Measurements from ENCODE around the gene RPS16. TPM values are rescaled to one million over a fixed set of nuclear protein-coding genes. Genes with fewer than 3 reads are reported as not detected.
A peak's percentile ranks its signal among the peaks of the same experiment; 100 is the strongest.
"Not testable (repeated sequence)": the region's sequence is repeated elsewhere in the genome, so short reads cannot be mapped to it uniquely, and the experiment has no call there.

Gene RPS16
- total RNA-seq (2014; rRNA removed; shearing (Covaris generic)), result 167 and 180 TPM in 2 replicates

GRCh38 chr19:39435499-39436349 is at the start of gene RPS16:
TSS of gene RPS16 (minus strand) at chr19:39435949. CDS start at chr19:39435895, 54 bp downstream.
- in situ Hi-C loops (cut with HindIII; ENCODE audit: low sequenced_read_pairs), result no loop called here
- DNase-seq (ENCODE audit: low spot score), result peak; percentile 98

- no peak for DNase-seq (ENCODE audit: low spot score)
- in situ Hi-C loops (cut with HindIII; ENCODE audit: low sequenced_read_pairs), result no loop called here
Measured at GRCh38 chr19:39483141-39483540, 47.4 kb upstream of the RPS16 start.

- in situ Hi-C loops (cut with HindIII; ENCODE audit: low sequenced_read_pairs), result no loop called here
- no peak for DNase-seq (ENCODE audit: low spot score)
Measured at GRCh38 chr19:39481676-39482075, 45.9 kb upstream of the RPS16 start.

DNA sequence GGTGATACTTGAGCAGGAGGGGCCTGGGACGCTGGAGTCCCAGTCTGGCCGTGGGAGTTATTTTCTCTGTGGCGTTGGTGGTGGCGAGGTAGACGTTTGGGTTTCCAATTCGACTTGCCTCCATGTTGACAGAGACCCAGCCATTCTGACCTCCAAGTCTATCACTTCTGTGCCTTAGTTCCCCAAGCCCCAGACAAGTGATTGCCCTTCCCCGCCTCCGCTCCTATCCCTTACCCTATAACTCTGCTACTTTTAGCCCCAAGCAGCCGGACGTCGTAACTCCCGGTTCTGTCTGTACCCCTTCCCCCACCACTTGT is 45.4 kb upstream of the RPS16 start:
- no peak for DNase-seq (ENCODE audit: low spot score)
- in situ Hi-C loops (cut with HindIII; ENCODE audit: low sequenced_read_pairs), result no loop called here

GRCh38 chr19:39480337-39481228 is 44.8 kb upstream of the RPS16 start, which contains the start of gene TIMM50:
TSS of gene TIMM50 (plus strand) at chr19:39480838. CDS start at chr19:39480854, 16 bp downstream.
- in situ Hi-C loops (cut with HindIII; ENCODE audit: low sequenced_read_pairs), result no loop called here
- peak; percentile 94 for DNase-seq (ENCODE audit: low spot score)

GRCh38 chr19:39479916-39480315 is 44.2 kb upstream of the RPS16 start:
- in situ Hi-C loops (cut with HindIII; ENCODE audit: low sequenced_read_pairs), result no loop called here
- DNase-seq (ENCODE audit: low spot score), result no peak

GRCh38 chr19:39479319-39479801 is 43.6 kb upstream of the RPS16 start:
- in situ Hi-C loops (cut with HindIII; ENCODE audit: low sequenced_read_pairs); DNase-seq (ENCODE audit: low spot score): not testable (repeated sequence)

DNA sequence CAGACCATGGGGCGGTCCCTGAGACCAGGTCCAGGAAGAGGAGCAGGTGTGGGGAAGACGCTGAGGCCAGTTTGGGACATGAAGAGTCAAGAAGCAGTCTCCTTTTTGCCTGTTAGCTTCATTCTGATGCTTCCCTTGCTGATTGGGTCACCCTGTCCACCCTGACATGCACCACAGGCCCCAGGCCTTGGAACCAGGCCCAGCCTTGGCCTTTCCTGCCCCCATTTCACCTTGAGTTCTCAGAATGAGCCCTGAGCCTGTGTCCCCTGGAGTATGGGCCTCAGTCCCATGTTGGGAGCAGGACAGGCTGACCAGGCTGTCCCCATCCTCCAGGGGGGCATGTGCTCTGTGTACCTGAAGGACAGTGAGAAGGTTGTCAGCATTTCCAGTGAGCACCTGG is 40.0 kb upstream of the RPS16 start:
- in situ Hi-C loops (cut with HindIII; ENCODE audit: low sequenced_read_pairs), result no loop called here
- DNase-seq (ENCODE audit: low spot score), result no peak

- in situ Hi-C loops (cut with HindIII; ENCODE audit: low sequenced_read_pairs), result no loop called here
- DNase-seq (ENCODE audit: low spot score), result peak; percentile 29
Measured at GRCh38 chr19:39474139-39474620, 38.4 kb upstream of the RPS16 start.

- DNase-seq (ENCODE audit: low spot score), result no peak
- in situ Hi-C loops (cut with HindIII; ENCODE audit: low sequenced_read_pairs), result no loop called here
Measured at GRCh38 chr19:39473443-39473960, 37.8 kb upstream of the RPS16 start.

DNA sequence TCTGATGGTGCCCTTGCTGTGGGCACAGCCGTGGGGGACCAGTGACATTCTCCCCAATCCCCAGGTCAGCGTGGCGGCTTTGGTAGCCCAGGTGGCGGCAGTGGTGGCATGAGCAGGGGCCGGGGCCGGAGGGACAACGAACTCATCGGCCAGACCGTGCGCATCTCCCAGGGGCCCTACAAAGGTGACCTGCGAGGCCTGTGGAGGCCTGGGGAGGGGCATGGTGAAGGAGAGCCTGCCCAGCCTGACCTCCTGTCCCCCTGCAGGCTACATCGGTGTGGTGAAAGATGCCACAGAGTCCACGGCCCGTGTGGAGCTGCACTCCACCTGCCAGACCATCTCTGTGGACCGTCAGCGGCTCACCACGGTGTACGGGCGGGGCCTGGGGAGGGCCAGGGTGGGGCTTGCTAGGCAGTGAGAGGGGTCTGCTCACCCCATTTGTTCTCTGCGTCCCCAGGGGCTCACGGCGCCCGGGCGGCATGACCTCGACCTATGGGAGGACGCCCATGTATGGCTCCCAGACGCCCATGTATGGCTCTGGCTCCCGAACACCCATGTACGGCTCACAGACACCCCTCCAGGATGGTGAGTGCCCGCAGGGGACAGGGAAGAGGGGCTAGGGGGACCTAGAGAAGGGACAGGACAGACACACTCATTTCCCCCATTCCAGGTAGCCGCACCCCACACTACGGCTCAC is 37.1 kb upstream of the RPS16 start:
- no peak for DNase-seq (ENCODE audit: low spot score)
- in situ Hi-C loops (cut with HindIII; ENCODE audit: low sequenced_read_pairs), result no loop called here

- no peak for DNase-seq (ENCODE audit: low spot score)
- in situ Hi-C loops (cut with HindIII; ENCODE audit: low sequenced_read_pairs), result no loop called here
Measured at GRCh38 chr19:39471756-39472536, 36.2 kb upstream of the RPS16 start.

DNA sequence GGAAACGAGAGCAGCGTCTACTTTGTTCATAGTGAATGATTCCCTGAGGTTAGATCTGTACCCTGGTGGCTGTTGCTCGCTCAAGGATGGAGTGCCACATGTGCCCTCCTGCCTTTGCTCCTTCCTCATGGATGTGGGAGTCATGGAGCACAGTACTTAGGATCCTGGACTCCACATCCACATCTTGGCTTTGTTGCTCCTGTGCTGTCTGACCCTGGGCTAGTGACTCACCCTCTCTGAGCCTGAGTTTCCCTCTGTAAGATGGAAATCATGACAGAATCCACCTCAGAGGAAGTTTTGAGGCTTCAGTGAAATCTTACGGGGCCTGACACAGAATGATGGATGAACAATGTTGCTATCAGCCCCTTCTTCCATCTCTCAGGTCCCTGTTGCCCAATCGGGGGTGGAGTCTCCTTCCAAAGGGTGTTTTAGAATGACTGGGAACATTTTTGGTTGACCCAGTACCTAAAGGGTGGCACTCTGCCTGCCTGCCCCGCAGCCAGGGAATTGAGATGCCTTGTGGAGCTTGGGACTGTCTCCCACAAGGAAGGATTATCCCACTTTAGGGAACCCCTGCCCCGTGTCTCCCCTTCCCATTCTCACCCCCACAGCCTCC is 35.1 kb upstream of the RPS16 start:
- in situ Hi-C loops (cut with HindIII; ENCODE audit: low sequenced_read_pairs), result no loop called here

DNA sequence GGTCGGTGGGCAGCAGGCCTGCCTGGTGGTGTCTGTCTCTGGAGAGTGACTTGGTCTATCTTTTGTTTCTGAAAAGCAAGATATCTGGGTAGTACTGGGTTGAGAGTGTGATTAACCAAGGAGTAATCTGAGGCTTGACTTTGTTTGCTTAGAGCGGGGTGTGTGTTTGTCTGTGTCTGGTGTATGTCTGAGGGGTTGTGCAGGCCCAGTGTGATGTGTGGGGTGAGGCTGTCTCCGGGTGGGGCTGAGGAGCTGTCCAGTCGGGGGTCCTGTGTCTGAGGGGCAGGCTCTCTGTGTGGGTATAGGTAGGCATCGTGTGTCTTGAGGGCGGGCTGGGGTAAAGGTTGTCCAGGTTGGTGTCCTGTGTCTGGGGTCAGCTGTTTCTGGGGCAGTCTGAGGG is 33.8 kb upstream of the RPS16 start:
- DNase-seq (ENCODE audit: low spot score), result no peak
- in situ Hi-C loops (cut with HindIII; ENCODE audit: low sequenced_read_pairs), result no loop called here

More for the DNA sequence above, 35.1 kb upstream of the RPS16 start:
- no peak for DNase-seq (ENCODE audit: low spot score)

- in situ Hi-C loops (cut with HindIII; ENCODE audit: low sequenced_read_pairs), result no loop called here
- no peak for DNase-seq (ENCODE audit: low spot score)
Measured at GRCh38 chr19:39469036-39469435, 33.3 kb upstream of the RPS16 start.

DNA sequence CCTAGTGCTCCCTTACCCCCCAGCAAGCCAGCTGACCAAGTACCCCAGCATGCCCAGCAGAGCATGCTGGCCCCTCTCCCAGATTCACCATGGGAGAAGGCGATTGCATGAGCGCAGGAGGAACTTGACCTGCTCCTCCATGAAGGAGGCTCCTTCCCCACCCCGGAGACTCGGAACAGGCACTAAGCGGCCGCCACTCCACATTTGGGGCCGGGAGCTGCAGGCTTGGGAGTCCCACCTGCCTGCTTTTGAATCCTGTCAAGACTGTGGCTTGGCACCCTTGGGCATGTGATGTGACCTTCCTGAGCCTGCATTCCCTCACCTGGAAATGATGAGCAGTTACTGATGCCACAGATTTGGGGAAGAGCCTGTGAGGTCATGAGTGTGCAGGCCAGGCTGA is 32.2 kb upstream of the RPS16 start:
- in situ Hi-C loops (cut with HindIII; ENCODE audit: low sequenced_read_pairs), result no loop called here
- DNase-seq (ENCODE audit: low spot score), result no peak

GRCh38 chr19:39465956-39466747 is 30.4 kb upstream of the RPS16 start:
- in situ Hi-C loops (cut with HindIII; ENCODE audit: low sequenced_read_pairs), result no loop called here
- no peak for DNase-seq (ENCODE audit: low spot score)
